SK-N-SH (cell line): ENCODE data around the gene FGD4. TPM values are rescaled to one million over a fixed set of nuclear protein-coding genes. Genes with fewer than 3 reads are reported as not detected.

Source experiments
- CTCF ChIA-PET: fragments of 300-600, 350-600 bp; formaldehyde crosslinking; extraction: SDS; loops from one replicate; lab custom pipeline; 2021; lab: Yijun Ruan, JAX
- POLR2A ChIA-PET: fragments of 350-600 bp; sonication (Branson Sonifier 250); formaldehyde crosslinking; extraction: SDS; loops from one replicate; lab custom pipeline; 2020; ENCODE audit warnings: antibody characterized with exemption, inconsistent platforms; lab: Yijun Ruan, JAX
- DNase-seq: peaks from one replicate; pipeline ENCODE4 v3.0.0; 2012
- H2AFZ ChIP-seq: fragments of 200-600 bp; sonication (generic); 2 replicates; pipeline ENCODE4 v1.8.1; 2016; ENCODE audit warnings: antibody characterized with exemption, mild to moderate bottlenecking, low read depth
- H3F3A ChIP-seq: fragments of 200-600 bp; sonication (generic); replicated peaks from 2 replicates; pipeline ENCODE3; 2016; ENCODE audit warnings: antibody characterized with exemption, mild to moderate bottlenecking; ENCODE audit not compliant: insufficient read depth
- H3K27ac ChIP-seq, 2 experiments: fragments of 200-500 bp in 1 of 2; fragments of 200-600 bp in 1 of 2; sonication (Bioruptor generic) in 1 of 2; sonication (generic), shearing (Covaris generic) in 1 of 2; 2 replicates each; pipeline versions ENCODE4 v1.5.1 to v1.6.1; 2014 to 2016; ENCODE audit warnings: low read depth in 2 of 2, inconsistent platforms in 1 of 2, low read length in 1 of 2, mild to moderate bottlenecking in 1 of 2, mixed read lengths in 1 of 2
- H3K27me3 ChIP-seq: fragments of 200-600 bp; sonication (generic), shearing (Covaris generic); 2 replicates; pipeline ENCODE4 v1.6.1; 2016; ENCODE audit warnings: mixed run types; ENCODE audit not compliant: insufficient read depth
- H3K36me3 ChIP-seq, 2 experiments: fragments of 200-500 bp in 1 of 2; fragments of 200-600 bp in 1 of 2; sonication (Bioruptor generic) in 1 of 2; sonication (generic) in 1 of 2; replicated peaks in 1 of 2; 2 replicates each; pipeline versions ENCODE3 to v1.5.1; 2014 to 2016; ENCODE audit warnings: low read length in 1 of 2, mild to moderate bottlenecking in 1 of 2; ENCODE audit not compliant: insufficient read depth in 2 of 2, control insufficient read depth in 1 of 2
- H3K4me1 ChIP-seq, 2 experiments: fragments of 200-500 bp in 1 of 2; fragments of 200-600 bp in 1 of 2; sonication (Bioruptor generic) in 1 of 2; sonication (generic), shearing (Covaris generic) in 1 of 2; 2 replicates each; pipeline versions ENCODE4 v1.5.1 to v1.6.1; 2014 to 2016; ENCODE audit warnings: low read depth in 1 of 2, low read length in 1 of 2, mixed run types in 1 of 2; ENCODE audit not compliant: insufficient read depth in 2 of 2, control insufficient read depth in 1 of 2
- H3K4me2 ChIP-seq: fragments of 200-600 bp; sonication (generic), shearing (Covaris generic); 2 replicates; pipeline ENCODE4 v1.6.1; 2017; ENCODE audit warnings: mixed run types
- H3K4me3 ChIP-seq, 2 experiments: fragments of 200-500 bp in 1 of 2; fragments of 200-600 bp in 1 of 2; sonication (Bioruptor generic) in 1 of 2; sonication (generic), shearing (Covaris generic) in 1 of 2; 2 replicates each; pipeline versions ENCODE4 v1.5.1 to v1.8.1; 2014 to 2016; ENCODE audit warnings: low read depth in 2 of 2, inconsistent platforms in 1 of 2, low read length in 1 of 2, mild to moderate bottlenecking in 1 of 2, mixed read lengths in 1 of 2, moderate library complexity in 1 of 2
- H3K79me2 ChIP-seq: fragments of 200-600 bp; sonication (generic); 2 replicates; pipeline ENCODE4 v1.8.1; 2017; ENCODE audit warnings: mild to moderate bottlenecking; ENCODE audit not compliant: insufficient read depth
- H3K9ac ChIP-seq: fragments of 200-600 bp; sonication (generic); 2 replicates; pipeline ENCODE4 v1.6.1; 2017; ENCODE audit warnings: mixed run types
- H3K9me2 ChIP-seq: fragments of 200-600 bp; sonication (generic); 2 replicates; pipeline ENCODE4 v1.6.1; 2017; ENCODE audit warnings: mixed run types
- H3K9me3 ChIP-seq: fragments of 200-600 bp; sonication (generic); 2 replicates; pipeline ENCODE4 v1.6.1; 2017; ENCODE audit warnings: mixed run types, mild to moderate bottlenecking, moderate library complexity
- H4K20me1 ChIP-seq: fragments of 200-600 bp; sonication (generic); 2 replicates; pipeline ENCODE4 v1.6.1; 2017; ENCODE audit warnings: mild to moderate bottlenecking, mixed run types; ENCODE audit not compliant: insufficient read depth
- CHD2 ChIP-seq: fragments of 150-350 bp; IDR thresholded peaks from 2 replicates; pipeline ENCODE4 v1.6.1; 2018; ENCODE audit warnings: low read length; ENCODE audit not compliant: partially characterized antibody
- ELF1 ChIP-seq: IDR thresholded peaks from 2 replicates; pipeline ENCODE4 v1.4.0; 2012
- EP300 ChIP-seq, 2 experiments: IDR thresholded peaks; 2 replicates each; pipeline versions ENCODE4 v1.4.0 to v1.6.1; 2012; ENCODE audit warnings: borderline replicate concordance in 1 of 2, low read depth in 1 of 2, low read length in 1 of 2
- EZH2phosphoT487 ChIP-seq: fragments of 200-600 bp; sonication (generic); IDR thresholded peaks from 2 replicates; pipeline ENCODE4 v1.6.1; 2017; ENCODE audit warnings: low read depth, mixed run types, mild to moderate bottlenecking, antibody characterized with exemption, moderate library complexity, borderline replicate concordance
- FOSL2 ChIP-seq: IDR thresholded peaks from 2 replicates; pipeline ENCODE4 v1.4.0; 2012; ENCODE audit warnings: low read depth, mild to moderate bottlenecking, moderate library complexity, borderline replicate concordance
- GABPA ChIP-seq: IDR thresholded peaks from 2 replicates; pipeline ENCODE4 v1.4.0; 2012; ENCODE audit warnings: low read depth, mild to moderate bottlenecking
- GATA2 ChIP-seq: sonication (generic); formaldehyde crosslinking; IDR thresholded peaks from 2 replicates; pipeline ENCODE4 v1.5.0; 2020; ENCODE audit warnings: mild to moderate bottlenecking, missing genetic modification reagents
- IRF3 ChIP-seq: fragments of 150-350 bp; IDR thresholded peaks from 2 replicates; pipeline ENCODE4 v1.6.1; 2016; ENCODE audit warnings: mild to moderate bottlenecking, low read depth, low read length
- JUND ChIP-seq: IDR thresholded peaks from 2 replicates; pipeline ENCODE4 v1.4.0; 2012
- MAX ChIP-seq: IDR thresholded peaks from 2 replicates; pipeline ENCODE4 v1.4.0; 2012; ENCODE audit warnings: low read depth
- RCOR1 ChIP-seq: fragments of 150-350 bp; IDR thresholded peaks from 2 replicates; pipeline ENCODE4 v1.6.1; 2017; ENCODE audit warnings: antibody characterized with exemption, low read length
- REST ChIP-seq: IDR thresholded peaks from 2 replicates; pipeline ENCODE4 v1.6.1; 2012; ENCODE audit warnings: mild to moderate bottlenecking, low read depth, low read length, moderate library complexity
- RFX5 ChIP-seq: IDR thresholded peaks from 2 replicates; pipeline ENCODE4 v1.6.1; 2012; ENCODE audit warnings: mild to moderate bottlenecking, improper control_type of control experiment, low read length
- RXRA ChIP-seq: IDR thresholded peaks from 2 replicates; pipeline ENCODE4 v1.4.0; 2012; ENCODE audit warnings: low read depth, mild to moderate bottlenecking, borderline replicate concordance
- SIN3A ChIP-seq: IDR thresholded peaks from 2 replicates; pipeline ENCODE4 v1.6.1; 2012; ENCODE audit warnings: low read depth, mild to moderate bottlenecking, low read length, moderate library complexity, borderline replicate concordance
- TCF12 ChIP-seq: IDR thresholded peaks from 2 replicates; pipeline ENCODE4 v1.4.0; 2012
- USF2 ChIP-seq: fragments of 150-350 bp; IDR thresholded peaks from 2 replicates; pipeline ENCODE4 v1.6.1; 2017; ENCODE audit warnings: antibody characterized with exemption, low read length, low read depth, borderline replicate concordance
- ZBTB33 ChIP-seq: IDR thresholded peaks from 2 replicates; pipeline ENCODE4 v1.4.0; 2012; ENCODE audit warnings: low read depth, borderline replicate concordance
- polyA plus RNA-seq, 3 experiments: library from polyadenylated mRNA; depleted of rRNA; stranded (reverse); fragments of >200 nt; gene quantifications; 2 replicates each; pipeline ENCODE4 v1.2.3, GENCODE V29; 2012

FGD4 gene
- polyA plus RNA-seq, 1 of the 3 experiments (the other 2 are of a cell fraction) = 0.26 TPM

GRCh38 chr12:32686340-32686739 is 287.0 kb downstream of the FGD4 start (continued):
- TF ChIP-seq REST (no peak), RFX5 (no peak), ZBTB33 (no peak), MAX (no peak), CHD2 (no peak), GATA2 (no peak), FOSL2 (no peak)

- no peak for DNase-seq
- CTCF ChIA-PET = interaction anchor here (1.3 to 1.4 kb wide), 4 partner anchors 12 to 323 kb away, joined by 3 to 4 read pairs (median 4); no protein-coding TSS in a partner anchor
- POLR2A ChIA-PET = no interaction called here
- H4K20me1 ChIP-seq = peaks cover 19% of the 10 kb centered on the region
- H3K9me3 ChIP-seq = no peaks in the 10 kb centered on the region
- no peak overlapping the region for H3K9ac ChIP-seq
- H3K9me2 ChIP-seq = no peaks in the 10 kb centered on the region
- no peak overlapping the region for H3K4me3 ChIP-seq
- H3K36me3 ChIP-seq = peaks cover 0 to 17% of the 10 kb centered on the region in 2 experiments
- no peak overlapping the region for H2AFZ ChIP-seq
- no peaks in the 10 kb centered on the region for H3K4me1 ChIP-seq
- no peak overlapping the region for H3K27ac ChIP-seq
- no peaks in the 10 kb centered on the region for H3F3A ChIP-seq
- H3K27me3 ChIP-seq = no peaks in the 10 kb centered on the region
- H3K79me2 ChIP-seq = peaks cover 99% of the 10 kb centered on the region
- no peak overlapping the region for H3K4me2 ChIP-seq
- no peak for TF ChIP-seq JUND
- TF ChIP-seq RXRA = no peak
- TF ChIP-seq GATA2 = no peak
- no peak for TF ChIP-seq CHD2
- no peak for TF ChIP-seq USF2
- TF ChIP-seq EP300 (IDR thresholded peaks at IDR 0.05; ENCODE audit: borderline replicate concordance in 1 of 2, low read depth in 1 of 2, low read length in 1 of 2) = no peak
- no peak for TF ChIP-seq SIN3A
- TF ChIP-seq MAX = no peak
- no peak for TF ChIP-seq TCF12
- TF ChIP-seq REST = no peak
- no peak for TF ChIP-seq IRF3
- no peak for TF ChIP-seq RCOR1
- TF ChIP-seq EZH2phosphoT487 = no peak
- no peak for TF ChIP-seq FOSL2
- TF ChIP-seq GABPA = no peak
- no peak for TF ChIP-seq RFX5
- TF ChIP-seq ELF1 = no peak
Measured at GRCh38 chr12:32688786-32689185, 289.4 kb downstream of the FGD4 start.
